ENCODE data around the gene CHST11.

CHST11 gene

DNA sequence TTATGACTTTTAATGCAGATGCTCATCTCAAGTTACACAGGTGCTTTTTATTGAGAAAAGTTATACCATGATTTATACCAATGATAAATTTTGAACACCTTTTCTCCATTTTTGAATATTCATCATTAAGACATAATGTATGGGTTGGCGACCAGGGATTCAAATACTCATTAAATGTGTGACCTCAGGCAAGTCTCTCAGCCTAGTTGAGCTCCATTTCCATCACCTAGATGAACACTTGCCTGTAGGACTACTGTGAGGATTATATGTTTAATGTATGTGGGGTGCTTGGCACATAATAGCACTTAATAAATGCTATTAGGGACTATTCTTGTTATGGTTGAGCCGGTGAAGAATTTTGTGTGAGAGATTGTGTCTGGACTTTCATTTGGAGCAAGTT, 228.6 kb downstream of the CHST11 start:
- DNase-seq: no peak

DNA sequence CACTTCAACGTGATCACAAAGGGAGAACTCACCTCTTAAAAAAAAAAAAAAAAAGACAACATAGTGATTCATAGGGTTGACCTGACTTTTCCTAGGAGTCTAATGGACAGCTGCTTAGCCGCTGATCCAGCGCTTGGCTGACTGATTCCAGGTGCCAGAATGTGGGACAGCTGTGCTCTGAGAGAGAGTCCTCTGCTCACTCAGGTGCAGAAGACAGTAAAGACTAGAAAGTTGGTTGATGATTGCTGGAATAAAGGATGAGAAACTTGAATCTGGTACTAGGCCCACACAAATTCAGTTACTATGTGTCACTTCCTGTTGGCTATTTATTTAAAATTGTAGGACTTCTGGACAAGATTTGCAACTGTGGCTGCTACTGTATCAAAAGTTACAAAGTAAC, 229.4 kb downstream of the CHST11 start:
- no peak for DNase-seq

DNA sequence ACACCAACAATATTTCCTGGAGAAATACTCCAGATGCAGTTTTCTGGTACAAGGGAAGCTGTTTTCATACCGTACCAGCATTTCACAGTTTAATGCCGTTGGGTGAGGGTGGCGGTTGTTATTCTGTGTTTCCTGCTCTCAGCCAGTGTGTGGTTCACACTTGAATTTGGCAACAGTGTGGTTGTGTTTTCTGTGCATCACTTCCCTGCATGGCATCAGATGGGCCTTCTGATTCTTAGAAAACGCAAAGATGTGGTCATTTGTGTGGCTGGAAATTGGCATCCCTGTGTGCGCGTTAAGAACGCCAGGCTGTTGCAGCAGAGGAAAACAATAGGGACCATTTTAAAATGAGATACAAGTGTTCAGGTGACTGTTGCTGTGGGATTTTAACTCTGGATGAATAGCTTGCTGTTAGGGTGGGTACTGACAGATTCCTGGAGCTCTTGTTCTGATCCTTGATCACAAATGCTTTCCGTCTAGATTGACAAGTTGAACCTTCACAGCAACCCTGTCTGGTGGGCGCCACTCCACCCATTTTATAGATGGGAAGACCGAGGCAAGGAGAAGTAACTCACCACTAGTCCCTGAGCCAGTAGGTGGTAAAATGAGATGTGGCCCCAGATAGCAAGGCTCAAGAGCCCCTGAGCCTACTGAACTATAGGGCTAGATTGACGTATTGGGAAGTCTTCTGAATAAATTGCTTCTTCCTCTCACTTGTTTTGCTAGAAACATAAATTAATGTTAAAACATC, 231.2 kb downstream of the CHST11 start:
- no peak for DNase-seq

DNA sequence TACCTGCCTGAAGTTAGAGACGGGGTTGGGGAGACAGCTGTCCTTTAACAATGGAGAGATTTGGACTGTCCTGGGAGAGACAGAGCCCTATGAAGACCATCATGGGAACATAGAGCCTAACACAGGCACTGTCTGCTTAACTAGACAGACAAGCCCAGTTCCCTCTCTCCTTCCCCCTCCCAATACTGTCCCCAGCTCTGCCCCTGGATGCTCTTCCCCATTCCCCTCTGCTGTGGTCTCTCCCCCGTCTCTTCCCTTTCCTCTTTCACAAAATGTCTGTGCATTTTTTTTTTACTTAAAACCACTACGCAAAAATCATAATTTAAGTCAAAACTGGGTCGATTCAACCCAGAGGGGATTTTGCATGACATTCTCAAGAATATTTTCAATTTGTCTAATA, 232.9 kb downstream of the CHST11 start:
- DNase-seq: no peak

DNA sequence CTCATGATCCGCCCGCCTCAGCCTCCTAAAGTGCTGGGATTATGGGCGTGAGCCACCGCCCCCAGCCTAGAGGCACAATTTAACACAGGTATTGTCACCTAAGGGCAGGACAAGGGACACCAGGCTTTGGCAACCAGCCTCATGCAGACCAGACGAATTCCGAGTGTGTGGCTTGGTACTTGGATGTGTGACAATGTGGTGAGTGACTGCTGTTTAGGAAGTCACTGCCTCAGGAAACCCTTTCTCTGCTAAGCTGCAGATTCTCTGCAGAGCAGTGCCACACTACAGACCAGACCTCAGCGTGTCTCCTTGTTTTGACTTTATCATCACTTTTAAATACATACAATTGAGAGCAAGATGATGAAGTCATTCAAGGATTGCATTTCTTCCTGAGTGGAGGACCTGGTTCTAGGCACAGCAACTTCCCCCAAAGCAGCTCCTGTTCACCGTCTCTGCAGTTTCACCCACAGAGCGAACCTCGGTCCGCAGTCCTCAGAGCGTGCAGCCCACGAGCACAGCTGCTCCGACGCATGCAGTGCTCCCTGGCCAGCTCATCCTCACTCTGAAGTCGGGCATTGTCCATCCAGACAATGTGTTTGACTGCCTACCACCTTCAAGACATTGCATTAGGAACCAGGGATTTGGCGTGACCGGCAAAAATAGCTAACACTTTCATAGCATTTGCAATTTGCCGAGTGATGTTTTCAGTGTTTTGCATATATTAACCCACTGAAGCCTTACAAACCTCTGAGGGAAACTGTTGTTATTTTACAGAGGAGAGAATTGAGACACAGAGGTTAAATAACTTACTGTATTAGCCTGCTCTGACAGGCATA, 235.2 kb downstream of the CHST11 start:
- DNase-seq: no peak

DNA sequence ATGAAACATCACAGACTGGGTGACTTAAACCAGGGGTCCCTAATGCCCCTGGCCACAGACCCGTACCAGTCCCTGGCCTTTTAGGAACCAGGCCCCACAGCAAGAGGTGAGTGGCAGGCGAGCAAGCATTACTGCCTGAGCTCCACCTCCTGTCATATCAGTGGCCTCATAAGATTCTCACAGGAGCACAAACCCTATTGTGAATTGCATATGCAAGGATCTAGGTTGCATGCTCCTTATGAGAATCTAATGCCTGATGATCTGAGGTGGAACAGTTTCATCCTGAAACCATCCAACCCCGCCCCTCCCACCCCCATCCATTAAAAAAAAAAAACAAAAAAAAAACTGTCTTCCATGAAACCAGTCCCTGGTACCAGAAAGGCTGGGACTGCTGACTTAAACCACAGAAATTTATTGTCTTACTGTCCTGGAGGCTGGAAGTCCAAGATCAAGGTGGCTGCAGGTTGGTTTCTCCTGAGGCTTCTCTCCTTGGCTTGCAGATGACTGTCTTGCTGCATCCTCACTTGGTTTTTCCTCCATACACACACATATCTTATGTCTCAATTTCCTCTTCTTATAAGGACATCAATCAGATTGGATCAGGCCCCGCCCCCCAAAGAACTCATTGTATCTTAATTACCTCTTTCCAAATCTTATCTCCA, 235.9 kb downstream of the CHST11 start:
- no peak for DNase-seq

DNA sequence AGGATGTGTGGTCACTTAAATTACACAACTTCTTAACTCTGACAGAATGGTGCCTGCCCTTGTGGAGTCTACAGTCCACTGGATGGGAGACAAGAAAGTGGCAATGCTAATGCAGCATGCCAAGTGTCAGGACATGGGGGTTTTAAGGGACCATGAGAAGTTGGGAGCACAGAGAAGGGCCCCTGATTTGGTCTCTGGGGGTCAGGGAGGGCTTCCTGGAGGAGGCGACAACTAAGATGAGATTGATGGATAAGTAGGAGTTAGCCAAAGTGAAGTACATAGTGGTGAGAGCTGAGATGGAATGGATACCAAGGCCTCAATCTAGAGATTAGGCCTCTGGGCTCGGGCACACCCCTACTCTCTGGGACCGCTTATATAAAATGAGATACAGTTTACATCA, 236.7 kb downstream of the CHST11 start:
- no peak for DNase-seq

DNA sequence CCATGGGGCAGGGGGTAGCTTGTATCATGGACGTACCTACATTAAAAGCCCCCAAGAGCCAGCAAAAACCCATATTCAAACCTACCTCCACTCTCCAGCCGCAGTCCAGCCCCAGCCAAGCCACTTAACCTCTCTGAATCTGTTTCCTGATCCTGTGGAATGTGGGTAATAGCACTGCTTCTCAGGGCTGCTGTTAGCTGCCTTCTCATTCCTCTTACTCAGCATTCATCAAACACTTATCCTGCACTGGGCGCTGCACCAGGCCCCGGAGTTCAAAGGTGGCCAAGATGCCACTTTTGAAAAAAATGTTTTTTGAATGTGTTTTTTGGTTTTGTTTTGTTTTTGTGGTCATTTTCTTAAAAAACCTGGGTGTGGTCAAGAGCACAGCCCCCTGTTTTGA, 237.4 kb downstream of the CHST11 start:
- no peak for DNase-seq

DNA sequence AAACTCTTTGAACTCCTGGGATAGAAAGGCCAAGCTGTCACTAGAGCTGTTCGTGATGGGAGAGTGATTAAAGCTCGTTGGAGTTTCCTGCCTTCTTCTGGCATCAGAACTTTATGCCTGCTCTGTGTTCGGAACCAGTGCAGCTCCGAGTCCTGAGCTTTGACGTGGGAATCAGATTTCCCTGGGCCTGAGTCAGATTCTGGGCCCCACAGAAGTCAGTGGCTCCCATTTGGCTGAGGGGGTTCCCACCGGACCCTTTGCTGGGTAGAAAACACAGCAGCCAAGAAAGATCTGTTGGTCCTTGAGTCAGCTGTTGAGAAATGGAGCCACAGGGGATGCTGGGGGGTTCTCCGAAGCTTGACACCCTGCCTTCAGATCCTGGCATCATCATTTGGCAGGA, 238.0 kb downstream of the CHST11 start:
- DNase-seq: no peak

DNA sequence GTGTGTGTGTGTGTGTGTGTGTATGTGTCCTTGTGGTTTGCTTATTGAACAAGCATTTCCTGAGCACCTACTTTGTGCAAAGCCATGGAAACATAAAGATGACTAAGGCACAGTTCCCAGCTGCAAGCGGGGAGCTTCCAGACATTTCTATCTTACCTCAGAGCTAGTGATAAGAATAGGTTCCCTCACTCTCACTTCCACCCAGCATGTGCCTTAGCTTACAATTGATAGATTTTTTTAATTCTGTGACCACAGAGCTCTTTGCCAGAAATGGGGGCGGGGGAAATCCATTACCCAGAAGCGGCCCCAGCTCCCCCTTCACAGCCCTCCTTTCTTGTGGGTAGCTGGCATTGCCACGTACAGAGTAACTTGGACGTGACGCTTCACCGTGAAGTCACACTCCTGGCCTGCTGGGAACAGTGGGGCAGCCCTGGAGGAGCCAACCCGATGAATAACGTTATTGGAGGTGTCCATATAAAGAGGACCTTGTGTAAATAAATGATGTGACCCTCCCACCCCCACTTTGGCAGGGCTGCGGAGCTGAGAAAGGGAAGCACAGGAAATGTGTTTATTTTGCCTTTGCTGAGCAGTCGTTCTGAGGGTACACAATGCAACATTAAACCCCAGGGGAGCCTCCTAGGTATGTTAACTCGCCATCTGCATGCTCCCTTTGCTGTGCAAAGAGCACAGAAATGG, 238.9 kb downstream of the CHST11 start:
- no peak for DNase-seq

DNA sequence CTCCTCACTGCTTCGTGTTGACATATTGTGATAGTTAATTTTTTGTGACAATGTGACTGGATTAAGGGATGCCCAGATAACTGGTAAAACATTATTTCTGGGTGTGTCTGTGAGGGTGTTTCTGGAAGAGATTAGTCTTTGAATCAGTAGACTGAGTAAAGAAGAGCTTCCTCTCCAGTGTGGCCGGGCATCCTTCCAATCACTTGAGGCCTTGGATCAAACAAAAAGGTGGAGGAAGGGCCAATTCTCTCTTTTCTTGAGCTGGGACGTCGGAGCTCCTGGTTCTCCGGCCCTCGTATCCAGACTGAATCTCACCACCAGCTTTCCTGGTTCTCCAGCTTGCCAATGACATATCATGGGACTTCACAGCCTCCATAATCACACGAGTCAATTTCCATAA, 240.4 kb downstream of the CHST11 start:
- no peak for DNase-seq

DNA sequence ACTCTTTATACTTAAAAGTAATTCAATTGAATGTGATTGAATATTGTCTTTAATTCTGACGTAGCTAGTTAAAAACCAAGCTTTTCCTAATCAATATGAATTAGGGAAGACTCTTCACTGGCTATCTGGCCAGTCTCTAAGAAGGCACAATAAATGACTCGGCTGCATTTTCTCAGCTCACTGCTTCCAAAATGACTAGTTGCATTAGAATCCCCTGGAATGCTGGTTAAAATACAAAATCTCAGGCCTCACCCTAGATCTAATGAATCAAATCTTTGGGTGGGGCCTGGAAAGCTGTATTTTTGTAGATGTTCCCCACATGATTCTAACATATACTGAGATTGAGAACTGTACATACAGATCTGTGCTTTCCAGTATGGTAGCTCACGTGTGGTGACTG, 242.1 kb downstream of the CHST11 start:
- no peak for DNase-seq

DNA sequence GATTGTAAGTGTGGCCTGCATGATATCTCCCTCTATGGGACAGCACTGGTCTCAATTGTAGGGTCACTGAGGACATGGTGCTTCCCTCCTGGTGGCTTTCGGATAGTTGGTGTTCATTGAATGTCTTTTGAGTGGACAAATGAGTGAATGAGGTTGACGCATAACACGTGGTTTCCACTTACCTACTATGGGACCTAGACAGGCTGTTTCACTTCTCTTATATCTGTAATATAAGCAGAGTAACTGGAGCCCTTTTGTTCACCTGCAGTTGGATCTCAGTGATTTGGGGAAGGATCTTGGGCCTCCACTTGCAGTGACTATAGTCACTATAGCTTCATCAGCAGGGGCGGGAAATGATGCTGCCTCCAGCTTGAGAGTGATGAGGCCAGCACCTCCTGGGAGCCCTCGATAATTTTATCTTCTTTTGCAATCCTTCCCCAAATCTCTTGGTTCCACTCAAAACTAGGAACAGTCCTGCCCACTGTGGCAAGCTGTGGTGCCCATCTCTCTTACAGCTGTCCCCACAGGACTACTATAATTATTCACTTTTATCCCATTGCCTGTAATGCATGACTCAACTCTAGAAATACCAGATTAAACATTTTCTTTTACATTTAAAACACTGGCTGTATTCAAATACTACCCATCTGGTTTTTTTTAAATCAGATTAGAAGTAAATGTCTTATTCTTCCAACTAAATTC, 242.9 kb downstream of the CHST11 start:
- no peak for DNase-seq

DNA sequence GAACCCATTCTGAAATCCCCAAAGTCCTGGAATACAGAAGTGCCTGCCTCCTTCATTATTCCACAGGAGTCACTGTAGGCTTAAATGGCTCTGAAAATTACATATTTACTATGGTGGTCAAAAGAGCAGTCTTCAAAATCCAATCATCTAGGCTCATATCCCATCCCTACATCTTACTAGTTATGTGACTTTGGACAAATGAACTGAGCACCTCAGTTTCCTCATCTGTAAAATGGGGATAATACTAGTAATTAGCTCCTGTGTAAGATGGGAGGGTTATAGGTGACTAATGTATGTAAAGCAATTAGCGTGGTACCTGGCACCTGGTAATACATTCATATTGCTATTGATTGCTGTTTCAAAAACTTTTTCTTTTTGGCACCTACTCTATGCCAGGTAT, 243.6 kb downstream of the CHST11 start:
- DNase-seq: no peak

DNA sequence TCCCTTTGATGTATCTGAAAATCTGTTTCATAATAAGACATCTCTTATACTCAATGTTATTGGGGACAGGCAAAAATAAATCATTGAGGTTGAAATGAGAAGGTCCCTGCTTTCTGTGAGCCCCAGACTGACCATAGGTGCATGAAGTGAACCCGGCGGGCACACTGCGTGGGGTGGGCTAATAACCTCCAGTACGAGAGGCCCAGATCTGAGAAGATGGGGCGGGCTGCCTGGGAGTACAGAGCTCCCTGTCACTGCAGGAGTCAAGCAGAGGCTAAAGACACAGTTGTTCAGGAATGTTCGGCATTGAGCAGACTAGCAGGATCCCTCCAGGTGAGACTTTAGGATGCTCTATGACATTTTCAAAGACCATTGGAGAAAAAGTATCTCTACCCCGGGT, 244.6 kb downstream of the CHST11 start:
- no peak for DNase-seq

DNA sequence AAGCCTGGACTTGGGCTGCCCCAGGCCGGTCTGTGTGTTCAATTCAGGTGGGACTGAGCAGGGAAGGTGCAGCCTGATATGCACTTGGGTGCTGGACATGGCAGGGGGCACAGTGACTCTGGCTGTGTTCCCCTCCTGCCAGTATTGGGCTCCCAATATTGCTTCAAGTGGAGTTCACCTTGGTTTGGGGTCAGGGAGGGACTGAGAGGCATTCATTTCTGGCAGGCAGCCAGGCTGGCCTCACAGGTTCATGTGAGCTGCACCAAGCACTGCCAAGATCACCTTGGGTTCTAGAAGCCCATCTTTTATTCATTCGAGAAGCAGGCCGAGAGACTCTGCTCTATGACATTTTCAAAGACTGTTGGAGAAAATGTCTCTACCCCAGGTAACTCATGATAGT, 245.0 kb downstream of the CHST11 start:
- no peak for DNase-seq

DNA sequence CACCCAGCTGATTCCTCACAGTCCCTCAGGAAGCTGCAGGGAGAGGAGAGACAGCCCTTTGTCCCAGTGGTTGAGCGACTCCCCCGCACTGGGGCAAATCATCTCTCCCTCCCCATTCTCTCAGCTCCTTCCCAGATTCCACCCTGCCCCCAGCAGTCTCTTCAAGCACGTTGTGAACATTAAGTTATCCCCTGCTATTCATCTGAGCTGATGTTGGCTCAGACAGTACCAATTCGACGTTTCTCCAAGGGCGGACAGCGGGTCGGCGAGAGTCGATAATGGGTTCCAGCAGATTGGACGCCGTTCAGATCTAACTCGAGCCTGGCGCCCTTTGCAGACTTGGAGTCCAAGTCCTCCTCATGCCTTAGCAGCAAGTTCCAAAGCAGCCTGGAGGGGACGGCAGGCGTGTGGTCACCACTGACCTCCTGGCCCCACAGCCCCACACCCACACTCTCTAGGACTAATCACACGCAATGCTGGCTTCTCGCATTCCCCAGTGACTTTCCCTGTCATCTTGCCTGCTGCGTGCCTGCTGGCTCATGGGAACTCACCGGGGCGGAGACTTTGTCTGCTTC, 245.9 kb downstream of the CHST11 start:
- no peak for DNase-seq

DNA sequence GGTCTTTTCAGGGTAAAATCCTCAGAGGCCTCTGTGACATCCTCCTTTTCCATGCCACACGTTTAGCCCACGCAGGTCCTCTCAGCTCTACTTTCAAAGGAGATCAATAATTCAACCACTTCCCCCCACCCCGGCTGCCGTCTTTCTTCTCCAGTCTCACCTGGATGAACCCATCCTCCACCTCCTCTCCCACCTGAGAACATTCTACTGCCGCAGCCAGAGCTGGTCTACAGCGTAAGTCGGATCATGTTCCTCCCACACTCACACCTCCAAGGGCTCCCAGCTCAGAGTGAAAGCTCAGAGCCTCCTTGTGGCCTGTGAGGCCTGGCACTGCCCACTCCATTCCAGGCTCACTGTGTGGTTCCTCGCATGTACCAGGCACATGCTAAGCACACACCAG, 246.6 kb downstream of the CHST11 start:
- no peak for DNase-seq

DNA sequence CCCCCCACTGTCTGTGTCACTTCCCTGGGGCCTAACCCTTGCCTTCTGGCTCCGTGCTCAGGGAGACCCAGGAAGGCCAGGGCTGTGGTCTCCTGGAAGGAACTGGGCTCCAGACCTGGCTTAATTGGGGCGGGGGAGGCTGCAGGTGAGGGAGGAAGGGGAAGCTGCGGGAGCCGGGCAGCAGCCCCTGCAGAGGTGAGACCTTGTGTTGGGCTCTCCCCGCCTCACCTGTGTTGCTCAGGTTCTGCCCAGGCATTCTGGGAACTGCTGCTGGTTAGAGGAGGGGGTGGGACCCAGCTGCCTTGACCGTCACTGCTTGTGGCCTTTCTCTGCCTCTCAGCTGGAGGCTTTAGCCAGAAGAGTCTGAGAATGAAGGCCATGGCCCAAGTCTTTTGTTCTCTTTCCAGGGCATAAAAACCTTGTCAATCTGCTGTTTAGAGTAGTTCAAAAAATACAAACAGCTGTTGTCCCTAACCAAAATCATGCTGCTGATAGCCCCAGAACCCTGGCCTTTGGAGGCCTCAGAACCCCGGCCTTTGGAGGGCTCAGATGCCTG, 247.6 kb downstream of the CHST11 start:
- DNase-seq: no peak

DNA sequence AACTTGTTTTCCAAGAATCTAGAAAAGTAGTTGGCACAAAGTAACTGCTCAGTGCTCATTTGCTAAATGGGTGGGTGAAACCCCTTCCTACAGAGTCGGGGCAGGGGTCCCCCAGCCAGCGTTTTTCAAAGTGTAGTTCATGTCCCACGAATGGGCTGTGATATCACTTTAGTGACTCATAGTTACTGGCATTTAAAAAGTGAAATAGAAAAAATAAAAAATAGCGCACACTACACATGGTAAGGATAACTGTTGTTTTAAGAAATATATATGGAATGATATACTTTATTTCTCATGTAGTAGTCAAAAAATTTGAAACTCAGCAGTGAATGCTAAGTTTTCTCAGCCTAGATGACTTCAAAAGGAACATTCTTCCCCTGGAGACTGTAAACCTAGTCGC, 250.4 kb downstream of the CHST11 start:
- no peak for DNase-seq

DNA sequence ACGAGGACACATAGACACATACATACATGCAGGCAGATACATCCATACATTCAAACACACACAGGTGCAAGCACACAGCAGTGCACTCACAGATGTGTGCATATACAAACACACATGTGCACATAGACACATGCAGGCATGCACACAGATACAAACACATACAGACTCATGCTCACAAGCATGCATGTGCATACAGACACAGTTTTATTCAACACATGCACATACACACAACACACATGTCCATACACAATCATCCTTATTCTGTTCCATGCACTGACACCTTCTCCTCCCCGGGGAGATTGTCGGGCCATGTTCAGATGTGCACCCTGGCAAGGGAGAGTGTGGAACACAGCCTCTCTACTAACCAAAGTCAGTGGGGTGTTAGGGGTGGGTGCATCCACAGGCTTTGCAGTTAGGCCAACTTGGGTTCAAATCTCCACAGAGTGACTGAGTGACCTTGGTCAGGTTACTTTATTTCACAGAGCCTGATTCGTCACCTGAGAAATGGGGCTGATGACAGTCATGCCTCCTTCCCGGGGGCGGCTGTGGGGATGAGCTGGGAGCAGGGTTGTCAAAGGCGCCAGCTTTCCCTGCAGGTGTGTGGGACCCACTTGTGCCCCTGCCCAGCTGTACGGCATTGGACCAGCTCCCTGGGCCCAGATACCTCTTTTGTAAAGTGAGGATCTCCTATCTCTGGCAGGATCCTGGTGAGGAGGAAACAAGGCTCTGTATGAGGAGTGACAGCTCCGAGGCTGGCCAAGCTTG, 251.2 kb downstream of the CHST11 start:
- DNase-seq: no peak
